AG04449 (cell line): ENCODE results near the gene PTPA.
"Not testable (repeated sequence)": the region's sequence is repeated elsewhere in the genome, so short reads cannot be mapped to it uniquely, and the experiment has no call there.

Source experiments
- CTCF ChIA-PET: fragments of 350-600 bp; formaldehyde crosslinking; extraction: SDS; loops from one replicate; lab custom pipeline; 2021; ENCODE audit warnings: antibody characterized with exemption; lab: Yijun Ruan, JAX
- POLR2A ChIA-PET: fragments of 400-600, 350-600 bp; formaldehyde crosslinking; extraction: SDS; loops from one replicate; lab custom pipeline; 2020; ENCODE audit warnings: antibody characterized with exemption, inconsistent platforms; lab: Yijun Ruan, JAX
- DNase-seq: peaks from one replicate; pipeline ENCODE4 v3.0.0-alpha.2; 2010; ENCODE audit warnings: low read depth, low spot score
- H3K4me3 ChIP-seq: 2 replicates; pipeline ENCODE4 v1.5.1; 2011; ENCODE audit warnings: low read depth, mild to moderate bottlenecking, control low read depth, low read length
- TF ChIP-seq, protein P1 (sequence below): IDR thresholded peaks from one replicate; pipeline ENCODE4 v1.5.1; 2011; ENCODE audit warnings: mild to moderate bottlenecking, moderate library complexity, low read length, control low read depth, inconsistent platforms; ENCODE audit not compliant: insufficient read depth; ENCODE audit errors: missing control alignments

The PTPA gene

DNA sequence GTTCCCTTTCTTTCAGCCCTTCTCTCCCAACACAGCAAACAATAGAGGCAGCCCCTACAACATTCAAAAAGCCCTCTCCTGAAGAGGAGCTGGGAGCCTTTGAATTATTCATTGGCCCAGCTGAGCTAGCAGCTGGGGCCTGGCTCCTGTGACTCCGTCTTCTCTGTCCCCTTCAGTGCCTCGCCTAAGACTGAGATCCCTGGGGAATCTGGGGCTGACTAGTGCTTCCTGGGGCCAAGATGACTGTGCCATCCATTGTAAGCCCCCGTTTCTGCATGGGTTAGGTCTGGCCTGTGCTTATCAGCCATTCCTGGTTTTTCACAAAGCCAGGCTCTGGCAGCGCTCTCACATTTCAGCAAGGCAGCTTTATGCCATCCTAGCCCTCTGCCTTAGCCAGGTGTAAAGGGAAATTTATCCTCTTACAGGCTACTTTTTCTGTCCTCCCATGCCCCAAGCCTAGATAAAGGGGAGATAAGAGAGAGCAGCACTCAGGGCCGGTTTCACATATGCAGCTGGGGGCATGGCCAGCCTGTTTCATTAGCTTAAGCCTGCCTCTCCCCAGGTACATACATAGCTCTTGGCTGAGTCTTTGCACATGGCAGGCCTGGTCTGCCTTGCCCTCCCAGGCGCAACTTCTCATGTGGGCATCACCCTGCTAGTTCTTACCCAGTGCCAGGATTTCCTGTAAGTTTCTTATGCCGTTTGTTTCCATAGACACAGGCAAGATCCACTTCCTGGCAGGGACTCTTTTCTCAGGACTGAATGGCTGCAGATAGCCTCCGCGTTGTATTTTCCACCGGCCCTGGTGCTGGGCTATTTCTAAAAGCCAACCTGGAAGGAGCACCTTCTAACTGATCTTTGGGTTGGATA is 15.8 kb downstream of the PTPA start:
- TF ChIP-seq, protein P1, sequence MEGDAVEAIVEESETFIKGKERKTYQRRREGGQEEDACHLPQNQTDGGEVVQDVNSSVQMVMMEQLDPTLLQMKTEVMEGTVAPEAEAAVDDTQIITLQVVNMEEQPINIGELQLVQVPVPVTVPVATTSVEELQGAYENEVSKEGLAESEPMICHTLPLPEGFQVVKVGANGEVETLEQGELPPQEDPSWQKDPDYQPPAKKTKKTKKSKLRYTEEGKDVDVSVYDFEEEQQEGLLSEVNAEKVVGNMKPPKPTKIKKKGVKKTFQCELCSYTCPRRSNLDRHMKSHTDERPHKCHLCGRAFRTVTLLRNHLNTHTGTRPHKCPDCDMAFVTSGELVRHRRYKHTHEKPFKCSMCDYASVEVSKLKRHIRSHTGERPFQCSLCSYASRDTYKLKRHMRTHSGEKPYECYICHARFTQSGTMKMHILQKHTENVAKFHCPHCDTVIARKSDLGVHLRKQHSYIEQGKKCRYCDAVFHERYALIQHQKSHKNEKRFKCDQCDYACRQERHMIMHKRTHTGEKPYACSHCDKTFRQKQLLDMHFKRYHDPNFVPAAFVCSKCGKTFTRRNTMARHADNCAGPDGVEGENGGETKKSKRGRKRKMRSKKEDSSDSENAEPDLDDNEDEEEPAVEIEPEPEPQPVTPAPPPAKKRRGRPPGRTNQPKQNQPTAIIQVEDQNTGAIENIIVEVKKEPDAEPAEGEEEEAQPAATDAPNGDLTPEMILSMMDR, result no peak
- no peak for DNase-seq
- H3K4me3 ChIP-seq, result no peak overlapping the region
- CTCF ChIA-PET, result interaction anchor here (1.1 to 24.0 kb wide), 9 partner anchors 6 to 657 kb away, joined by 3 to 735 read pairs (median 5); partner anchors contain the start of genes C9orf50 and NTMT1
- POLR2A ChIA-PET, result no interaction called here

DNA sequence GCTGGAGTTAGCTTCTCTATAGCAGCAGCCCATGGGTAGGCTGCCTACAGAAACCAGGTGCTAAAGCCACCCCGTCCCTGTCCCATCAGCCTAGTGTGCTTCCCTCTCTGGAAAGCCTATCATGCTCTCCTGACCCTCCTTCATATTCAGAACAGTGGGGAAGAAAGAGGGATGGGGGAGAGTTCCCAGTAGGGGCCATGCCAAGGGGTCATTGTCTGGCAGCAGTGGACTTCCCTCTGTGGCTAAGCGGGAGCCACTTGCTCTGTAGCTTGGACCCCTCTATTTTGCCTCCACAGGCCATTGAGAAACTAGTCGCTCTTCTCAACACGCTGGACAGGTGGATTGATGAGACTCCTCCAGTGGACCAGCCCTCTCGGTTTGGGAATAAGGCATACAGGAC is 17.5 kb downstream of the PTPA start:
- ChIA-PET CTCF (interaction anchor here (0.7 to 24.0 kb wide), 6 partner anchors 10 to 512 kb away, joined by 3 to 735 read pairs (median 18); partner anchors contain the start of genes C9orf50 and NTMT1), POLR2A (no interaction called here)
- DNase-seq, result no peak
- no peak overlapping the region for H3K4me3 ChIP-seq
- TF ChIP-seq, protein P1, result no peak

DNA sequence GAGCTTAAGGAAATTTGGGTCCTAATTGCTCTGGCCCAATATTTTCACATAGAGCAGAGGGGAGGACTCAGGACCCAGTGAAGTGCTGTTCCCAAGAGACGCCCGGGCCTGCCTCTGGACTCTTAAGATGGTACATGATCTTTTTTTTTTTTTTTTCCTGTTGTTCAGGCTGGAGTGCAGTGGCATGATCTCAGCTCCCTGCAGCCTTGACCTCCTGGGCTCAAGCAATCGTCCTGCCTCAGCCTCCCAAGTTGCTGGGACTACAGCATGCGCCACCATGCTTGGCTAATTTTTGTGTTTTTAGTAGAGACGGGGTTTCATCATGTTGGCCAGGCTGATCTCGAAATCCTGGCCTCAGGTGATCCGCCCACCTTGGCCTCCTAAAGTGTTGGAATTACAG is 19.1 kb downstream of the PTPA start:
- DNase-seq, H3K4me3 ChIP-seq: not testable (repeated sequence)
- ChIA-PET CTCF (interaction anchor here (0.6 to 24.0 kb wide), 22 partner anchors 8 to 656 kb away, joined by 3 to 735 read pairs (median 10); partner anchors contain the start of genes ASB6, C9orf50, CRAT and NTMT1), POLR2A (interaction anchor here (2.9 kb wide), 1 partner anchor 47 kb away, joined by 12 read pairs; the partner anchor contains the start of gene IER5L)

DNA sequence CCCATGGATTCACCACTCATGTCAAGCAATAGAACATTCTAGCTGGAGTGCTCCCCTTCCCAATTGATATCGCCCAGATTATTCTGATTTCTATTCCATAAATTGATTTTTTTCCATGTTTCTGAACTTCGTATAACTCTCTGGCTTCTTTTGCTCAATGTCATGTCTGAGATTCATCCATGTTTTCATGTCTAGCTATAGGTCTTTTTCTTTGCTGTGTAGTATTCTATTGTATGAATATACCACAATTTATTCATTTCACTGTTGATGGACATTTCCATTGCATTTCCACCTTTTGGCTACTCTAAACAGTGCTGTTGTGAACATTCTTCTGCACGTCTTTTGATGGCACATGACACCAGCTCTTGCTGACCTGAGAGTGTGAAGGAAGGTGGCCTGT is 19.6 kb downstream of the PTPA start:
- TF ChIP-seq, protein P1, result no peak
- CTCF ChIA-PET, result interaction anchor here (0.6 to 24.0 kb wide), 28 partner anchors 8 to 677 kb away, joined by 3 to 735 read pairs (median 8); partner anchors contain the start of genes ASB6, C9orf50, CRAT and NTMT1
- POLR2A ChIA-PET, result interaction anchor here (1.3 to 2.9 kb wide), 3 partner anchors 9 to 480 kb away, joined by 4 to 12 read pairs (median 5); partner anchors contain the start of gene IER5L
- DNase-seq, result no peak
- H3K4me3 ChIP-seq, result no peak overlapping the region

DNA sequence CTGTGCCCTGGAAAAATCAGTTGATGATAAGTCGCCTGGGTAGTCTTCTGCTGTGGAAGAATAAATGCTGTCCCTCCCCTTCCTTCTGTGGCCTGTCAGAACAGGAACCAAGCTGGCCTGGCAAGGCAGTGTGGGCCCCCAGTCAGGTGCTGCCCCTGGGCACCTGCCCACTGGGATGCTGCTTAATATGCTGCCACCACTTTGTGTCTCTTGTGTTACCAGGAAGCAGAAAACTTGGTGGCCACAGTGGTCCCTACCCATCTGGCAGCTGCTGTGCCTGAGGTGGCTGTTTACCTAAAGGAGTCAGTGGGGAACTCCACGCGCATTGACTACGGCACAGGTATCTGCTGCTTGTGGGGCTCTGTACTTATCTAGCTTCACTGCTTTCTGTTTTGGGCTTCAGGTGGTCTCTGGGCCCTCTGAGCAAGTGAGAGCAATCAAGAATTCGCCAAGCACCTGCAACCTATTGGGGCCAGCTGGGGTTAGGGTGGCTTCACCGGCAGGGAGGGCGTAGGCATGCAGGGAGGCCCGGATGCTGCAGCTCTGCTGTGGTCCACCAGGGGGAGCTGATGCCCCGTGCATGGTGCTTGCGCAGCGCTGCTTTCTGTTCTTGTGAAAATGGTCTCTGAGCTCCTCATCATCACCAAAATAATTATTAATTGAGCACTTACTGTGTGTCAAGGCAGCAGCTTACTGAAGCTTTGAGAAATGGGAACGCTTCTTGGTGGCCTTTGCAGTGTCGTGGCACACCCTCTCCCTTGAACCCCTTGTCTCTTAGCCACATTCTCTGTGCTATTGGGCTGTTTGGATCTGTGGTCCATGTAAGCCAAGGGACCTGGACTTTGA is 20.3 kb downstream of the PTPA start:
- DNase-seq, result no peak
- H3K4me3 ChIP-seq, result no peak overlapping the region
- TF ChIP-seq, protein P1, result peak; percentile 99
- ChIA-PET CTCF (interaction anchor here (0.7 to 24.0 kb wide), 51 partner anchors 8 to 676 kb away, joined by 3 to 735 read pairs (median 5); partner anchors contain the start of genes ASB6, C9orf50, CRAT and NTMT1), POLR2A (interaction anchor here (0.9 to 2.9 kb wide), 6 partner anchors 8 to 492 kb away, joined by 3 to 12 read pairs (median 4); partner anchors contain the start of gene IER5L)

DNA sequence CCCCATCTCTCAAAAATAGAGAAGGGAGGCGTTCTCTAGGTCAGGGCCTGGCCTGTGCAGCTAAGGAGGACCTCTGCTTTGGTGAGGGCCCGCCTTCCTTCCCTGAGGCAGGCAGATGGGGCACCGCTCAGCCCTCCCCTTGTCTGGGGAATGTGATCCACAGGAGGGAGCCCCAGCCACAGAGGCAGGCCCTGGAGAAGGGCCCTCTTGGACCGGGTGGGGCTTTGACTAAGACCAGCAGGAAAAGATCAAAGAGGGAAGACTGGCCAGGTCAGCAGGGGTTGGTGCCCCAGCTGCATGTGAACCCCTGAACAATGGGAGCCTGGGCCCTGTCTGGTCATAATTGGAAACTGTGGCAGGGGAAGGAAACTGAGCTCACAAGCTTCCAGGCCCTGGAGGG is 21.9 kb downstream of the PTPA start:
- H3K4me3 ChIP-seq, result no peak overlapping the region
- ChIA-PET CTCF (interaction anchor here (0.6 to 24.0 kb wide), 18 partner anchors 11 to 654 kb away, joined by 3 to 735 read pairs (median 10); partner anchors contain the start of genes ASB6, C9orf50 and NTMT1), POLR2A (no interaction called here)
- TF ChIP-seq, protein P1, result no peak
- DNase-seq, result no peak
